ENCODE measurements around the gene HMBS.

HMBS gene

DNA sequence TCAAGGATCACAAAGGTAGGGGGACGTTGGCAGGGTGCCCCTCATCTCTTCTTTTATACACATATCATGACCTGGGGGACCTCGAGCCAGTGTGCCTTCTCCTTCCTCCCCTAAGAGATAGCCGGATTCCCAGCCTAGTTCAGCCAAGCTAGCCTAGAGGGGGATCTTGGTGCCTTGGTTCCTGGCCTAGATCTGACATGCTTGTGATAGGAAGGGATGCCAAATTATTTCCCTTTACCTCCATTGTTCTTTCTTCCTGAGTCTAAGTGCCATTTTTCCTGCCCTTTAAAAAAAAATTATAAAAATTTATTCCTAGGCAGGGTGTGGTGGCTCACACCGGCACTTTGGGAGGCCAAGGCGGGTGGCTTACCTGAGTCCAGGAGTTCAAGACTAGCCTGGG, 29.7 kb downstream of the HMBS start:
- DNase-seq (ENCODE audit: low read depth), result no peak
- TF ChIP-seq CTCF (conservative IDR thresholded peaks at IDR 0.05; ENCODE audit: control insufficient read depth, insufficient read depth, low read depth, low read length), result no peak
- no peak overlapping the region for H3K4me3 ChIP-seq (ENCODE audit: control insufficient read depth, low read depth, low read length)

DNA sequence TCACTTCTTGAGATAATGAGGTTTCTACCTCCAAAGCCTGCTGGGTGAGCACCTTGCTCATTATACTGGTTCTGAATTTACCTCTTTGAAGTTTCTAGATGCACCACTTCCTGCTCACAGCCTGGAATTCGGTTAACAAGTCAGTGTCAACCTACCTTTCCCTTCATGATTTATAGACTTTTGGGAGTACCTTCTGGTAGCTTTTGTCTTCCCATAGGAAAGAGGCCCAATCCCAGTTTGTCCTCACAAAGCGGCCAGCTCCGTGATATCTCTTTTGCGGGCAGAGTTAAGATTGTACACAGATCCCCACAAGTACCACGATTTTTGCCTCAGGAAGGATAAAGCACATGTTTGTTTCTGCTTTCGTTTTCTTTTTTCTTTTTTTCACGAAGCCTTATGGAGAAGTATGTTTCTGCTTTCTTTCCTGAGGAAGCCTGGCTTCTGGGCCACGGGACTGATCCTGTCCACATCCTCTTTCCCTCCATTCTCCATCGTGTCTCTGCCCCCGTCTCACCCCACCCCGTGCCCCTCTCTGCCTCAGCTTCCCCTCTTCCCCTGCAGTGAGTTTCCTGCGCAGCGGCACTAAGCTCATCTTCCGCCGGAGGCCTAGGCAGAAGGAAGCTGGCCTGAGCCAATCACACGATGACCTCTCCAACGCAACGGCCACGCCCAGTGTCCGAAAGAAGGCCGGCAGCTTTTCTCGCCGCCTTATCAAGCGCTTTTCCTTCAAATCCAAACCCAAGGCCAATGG, 31.0 kb downstream of the HMBS start:
- no peak overlapping the region for H3K4me3 ChIP-seq (ENCODE audit: control insufficient read depth, low read depth, low read length)
- DNase-seq (ENCODE audit: low read depth), result no peak
- TF ChIP-seq CTCF (conservative IDR thresholded peaks at IDR 0.05; ENCODE audit: control insufficient read depth, insufficient read depth, low read depth, low read length), result no peak

GRCh38 chr11:119116235-119116594, 31.5 kb downstream of the HMBS start:
- no peak overlapping the region for H3K4me3 ChIP-seq (ENCODE audit: control insufficient read depth, low read depth, low read length)
- TF ChIP-seq CTCF (conservative IDR thresholded peaks at IDR 0.05; ENCODE audit: control insufficient read depth, insufficient read depth, low read depth, low read length), result no peak
- no peak for DNase-seq (ENCODE audit: low read depth)

- TF ChIP-seq CTCF (conservative IDR thresholded peaks at IDR 0.05; ENCODE audit: control insufficient read depth, insufficient read depth, low read depth, low read length), result no peak
- no peak for DNase-seq (ENCODE audit: low read depth)
- no peak overlapping the region for H3K4me3 ChIP-seq (ENCODE audit: control insufficient read depth, low read depth, low read length)
These were observed 31.9 kb downstream of the HMBS start for GRCh38 chr11:119116601-119117000.

GRCh38 chr11:119117004-119117706, 32.5 kb downstream of the HMBS start:
- no peak for TF ChIP-seq CTCF (conservative IDR thresholded peaks at IDR 0.05; ENCODE audit: control insufficient read depth, insufficient read depth, low read depth, low read length)
- DNase-seq (ENCODE audit: low read depth), result no peak
- H3K4me3 ChIP-seq (ENCODE audit: control insufficient read depth, low read depth, low read length), result no peak overlapping the region

- DNase-seq (ENCODE audit: low read depth), result no peak
- TF ChIP-seq CTCF (conservative IDR thresholded peaks at IDR 0.05; ENCODE audit: control insufficient read depth, insufficient read depth, low read depth, low read length), result no peak
- H3K4me3 ChIP-seq (ENCODE audit: control insufficient read depth, low read depth, low read length), result no peak overlapping the region
These were observed 33.5 kb downstream of the HMBS start for GRCh38 chr11:119118227-119118626.
